ENCODE results near the gene OR1N1.

Gene OR1N1, protein sequence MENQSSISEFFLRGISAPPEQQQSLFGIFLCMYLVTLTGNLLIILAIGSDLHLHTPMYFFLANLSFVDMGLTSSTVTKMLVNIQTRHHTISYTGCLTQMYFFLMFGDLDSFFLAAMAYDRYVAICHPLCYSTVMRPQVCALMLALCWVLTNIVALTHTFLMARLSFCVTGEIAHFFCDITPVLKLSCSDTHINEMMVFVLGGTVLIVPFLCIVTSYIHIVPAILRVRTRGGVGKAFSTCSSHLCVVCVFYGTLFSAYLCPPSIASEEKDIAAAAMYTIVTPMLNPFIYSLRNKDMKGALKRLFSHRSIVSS

DNA sequence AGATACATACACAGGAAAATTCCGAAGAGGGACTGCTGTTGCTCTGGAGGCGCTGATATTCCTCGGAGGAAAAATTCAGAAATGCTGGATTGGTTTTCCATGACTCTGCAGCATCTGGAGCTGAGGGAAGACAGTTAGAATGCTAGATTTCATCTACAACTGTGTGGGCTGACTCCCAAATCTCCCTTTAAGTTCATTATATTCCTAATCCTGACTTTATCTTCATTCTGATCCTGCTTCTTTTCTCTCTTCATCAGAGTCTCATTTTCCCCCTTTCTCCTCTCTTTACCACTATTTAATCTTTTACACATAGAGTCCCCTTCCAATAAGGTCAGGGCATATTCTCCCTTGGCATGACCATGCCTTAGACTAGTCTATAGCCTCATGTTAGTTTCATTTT, at the start of gene OR1N1:
OR1N1 (minus strand) TSS at position 101 of the 400 bp plus-strand sequence; CDS start at position 101, 0 bp downstream.
- TF ChIP-seq, protein P1, sequence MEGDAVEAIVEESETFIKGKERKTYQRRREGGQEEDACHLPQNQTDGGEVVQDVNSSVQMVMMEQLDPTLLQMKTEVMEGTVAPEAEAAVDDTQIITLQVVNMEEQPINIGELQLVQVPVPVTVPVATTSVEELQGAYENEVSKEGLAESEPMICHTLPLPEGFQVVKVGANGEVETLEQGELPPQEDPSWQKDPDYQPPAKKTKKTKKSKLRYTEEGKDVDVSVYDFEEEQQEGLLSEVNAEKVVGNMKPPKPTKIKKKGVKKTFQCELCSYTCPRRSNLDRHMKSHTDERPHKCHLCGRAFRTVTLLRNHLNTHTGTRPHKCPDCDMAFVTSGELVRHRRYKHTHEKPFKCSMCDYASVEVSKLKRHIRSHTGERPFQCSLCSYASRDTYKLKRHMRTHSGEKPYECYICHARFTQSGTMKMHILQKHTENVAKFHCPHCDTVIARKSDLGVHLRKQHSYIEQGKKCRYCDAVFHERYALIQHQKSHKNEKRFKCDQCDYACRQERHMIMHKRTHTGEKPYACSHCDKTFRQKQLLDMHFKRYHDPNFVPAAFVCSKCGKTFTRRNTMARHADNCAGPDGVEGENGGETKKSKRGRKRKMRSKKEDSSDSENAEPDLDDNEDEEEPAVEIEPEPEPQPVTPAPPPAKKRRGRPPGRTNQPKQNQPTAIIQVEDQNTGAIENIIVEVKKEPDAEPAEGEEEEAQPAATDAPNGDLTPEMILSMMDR (IDR thresholded peaks at IDR 0.05; ENCODE audit: control insufficient read depth, insufficient read depth, low read depth, low read length, missing control alignments) = no peak
- DNase-seq (ENCODE audit: low read depth) = no peak
- no peak within 1 kb of the TSS for H3K4me3 ChIP-seq (ENCODE audit: control insufficient read depth, low read depth, low read length)

DNA sequence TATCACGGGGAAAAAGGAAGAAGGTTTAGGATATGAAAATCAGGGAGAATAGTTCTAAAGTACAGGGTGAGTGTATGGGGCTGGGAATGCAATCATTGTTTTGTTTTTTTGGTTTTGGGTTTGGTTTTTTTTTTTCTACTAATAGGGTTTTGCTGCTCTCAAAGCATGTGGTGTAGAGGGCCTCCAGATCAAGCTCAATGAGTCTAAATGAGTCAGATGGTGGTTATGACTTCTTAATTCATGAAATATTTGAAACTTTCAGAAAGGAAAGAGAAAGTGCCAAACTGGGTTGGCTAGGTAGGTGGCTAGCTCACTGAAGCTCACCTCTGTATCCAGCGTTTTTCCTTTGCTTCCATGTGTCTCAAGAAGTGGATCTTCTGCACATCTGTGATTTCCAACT, 45.4 kb upstream of the OR1N1 start:
- TF ChIP-seq, protein P1 (IDR thresholded peaks at IDR 0.05; ENCODE audit: control insufficient read depth, insufficient read depth, low read depth, low read length, missing control alignments) = no peak
- no peak overlapping the region for H3K4me3 ChIP-seq (ENCODE audit: control insufficient read depth, low read depth, low read length)
- DNase-seq (ENCODE audit: low read depth) = no peak

DNA sequence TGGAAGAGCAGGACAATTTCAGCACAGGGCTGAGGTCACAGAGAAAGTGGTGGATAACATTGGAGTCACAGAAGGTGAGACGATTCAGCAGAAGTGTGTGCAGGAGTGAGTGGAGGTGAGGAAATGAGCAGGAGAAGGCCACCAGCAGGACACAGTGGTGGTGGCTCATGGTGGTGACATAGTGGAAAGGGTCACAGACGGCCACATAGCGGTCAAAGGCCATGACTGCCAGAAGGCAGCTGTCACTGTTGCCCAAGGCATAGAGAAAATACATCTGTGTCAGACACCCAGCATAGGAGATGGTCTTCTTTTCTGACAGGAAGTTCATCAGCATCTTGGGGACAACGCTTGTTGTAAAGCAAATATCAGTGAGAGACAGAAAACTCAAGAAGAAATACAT, 40.8 kb upstream of the OR1N1 start:
- no peak overlapping the region for H3K4me3 ChIP-seq (ENCODE audit: control insufficient read depth, low read depth, low read length)
- TF ChIP-seq, protein P1 (IDR thresholded peaks at IDR 0.05; ENCODE audit: control insufficient read depth, insufficient read depth, low read depth, low read length, missing control alignments) = no peak
- no peak for DNase-seq (ENCODE audit: low read depth)

DNA sequence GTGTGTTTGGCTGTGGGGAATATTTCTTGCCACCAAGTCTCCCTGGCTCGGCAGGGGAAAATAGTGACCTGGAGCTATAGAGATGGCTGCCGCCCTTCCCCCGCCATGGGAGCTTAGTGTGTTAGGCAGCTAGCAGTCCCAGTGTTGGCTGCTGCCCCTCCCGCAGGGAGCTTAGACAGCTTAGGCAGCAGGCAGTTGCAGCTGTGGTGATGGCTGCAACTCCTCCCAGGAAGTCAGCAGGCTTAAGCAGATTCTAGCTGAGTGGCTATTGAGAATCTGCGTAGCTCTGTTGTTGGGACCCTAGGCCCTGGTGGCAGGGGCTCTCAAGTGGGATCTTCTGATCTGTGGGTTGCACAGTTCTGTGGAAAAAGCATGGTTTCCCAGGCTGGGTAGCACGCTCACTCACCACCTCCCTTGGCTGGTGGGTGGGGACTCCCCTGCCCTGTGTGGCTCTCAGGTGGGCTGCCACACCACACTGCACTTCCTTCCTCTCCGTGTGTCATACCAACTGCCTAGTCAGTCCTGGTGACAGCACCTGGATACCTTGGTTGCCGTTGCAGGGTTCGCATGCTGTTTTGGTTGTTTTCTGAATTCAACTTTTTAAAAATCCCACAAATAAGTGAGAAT, 35.2 kb upstream of the OR1N1 start:
- TF ChIP-seq, protein P1 (IDR thresholded peaks at IDR 0.05; ENCODE audit: control insufficient read depth, insufficient read depth, low read depth, low read length, missing control alignments) = no peak
- DNase-seq (ENCODE audit: low read depth) = no peak
- no peak overlapping the region for H3K4me3 ChIP-seq (ENCODE audit: control insufficient read depth, low read depth, low read length)

DNA sequence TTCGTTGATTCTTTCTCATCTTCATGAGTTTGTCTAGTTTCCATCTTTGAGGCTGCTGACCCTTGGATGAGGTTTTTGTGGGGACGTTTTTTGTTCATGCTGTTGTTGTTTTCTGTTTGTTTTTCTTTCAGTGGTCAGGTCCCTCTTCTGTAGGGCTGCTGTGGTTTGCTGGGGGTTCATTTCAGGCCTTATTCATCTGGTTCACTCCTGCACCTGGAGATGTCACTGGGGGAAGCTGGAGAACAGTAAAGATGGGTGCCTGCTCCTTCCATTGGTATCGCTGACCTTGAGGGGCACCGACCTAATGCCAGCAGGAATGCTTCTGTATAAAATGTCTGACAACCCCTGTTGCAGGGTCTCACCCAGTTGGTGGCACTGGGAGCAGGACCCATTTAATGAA, 34.4 kb upstream of the OR1N1 start:
- H3K4me3 ChIP-seq (ENCODE audit: control insufficient read depth, low read depth, low read length) = no peak overlapping the region
- TF ChIP-seq, protein P1 (IDR thresholded peaks at IDR 0.05; ENCODE audit: control insufficient read depth, insufficient read depth, low read depth, low read length, missing control alignments) = no peak
- no peak for DNase-seq (ENCODE audit: low read depth)

DNA sequence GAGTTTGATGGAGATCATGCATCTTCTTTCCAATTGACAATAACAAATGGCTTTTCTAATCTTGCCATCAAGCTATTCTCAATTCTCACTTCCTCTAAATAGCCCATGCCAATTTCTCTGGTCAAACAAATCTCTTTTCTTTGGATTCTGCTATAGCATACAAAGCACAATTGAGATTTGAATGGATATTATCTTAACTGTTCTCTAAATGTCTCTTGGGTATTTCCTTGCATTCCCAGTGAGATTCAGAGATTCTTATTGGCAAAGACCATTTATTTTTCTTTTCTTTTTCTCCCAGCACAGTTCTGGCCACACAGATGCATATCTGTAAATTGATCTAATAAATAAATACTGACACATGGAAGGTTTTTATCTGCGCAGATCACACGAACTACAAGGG, 25.7 kb upstream of the OR1N1 start, which contains the start of gene OR1N2:
OR1N2 (plus strand) TSS at position 301 of the 400 bp plus-strand sequence. CDS start 100 bp downstream, outside the sequence.
- DNase-seq (ENCODE audit: low read depth) = no peak
- TF ChIP-seq, protein P1 (IDR thresholded peaks at IDR 0.05; ENCODE audit: control insufficient read depth, insufficient read depth, low read depth, low read length, missing control alignments) = no peak

More for the DNA sequence above, 25.7 kb upstream of the OR1N1 start, which contains the start of gene OR1N2:
- H3K4me3 ChIP-seq (ENCODE audit: control insufficient read depth, low read depth, low read length) = no peak within 1 kb of the TSS
